Karpas-422 (cell line): Measurements from ENCODE around the gene SPON1. TPM values are rescaled to one million over a fixed set of nuclear protein-coding genes. Genes with fewer than 3 reads are reported as not detected.
"Not testable (repeated sequence)": the region's sequence is repeated elsewhere in the genome, so short reads cannot be mapped to it uniquely, and the experiment has no call there.

ENCODE experiments used
- DNase-seq: peaks from one replicate; pipeline ENCODE4 v3.0.0-alpha.2; 2015
- H2AFZ ChIP-seq: fragments of 200-600 bp; sonication (generic); 2 replicates; pipeline ENCODE4 v1.6.1; 2014; ENCODE audit warnings: antibody characterized with exemption, low read length, mixed read lengths
- H3K27ac ChIP-seq: fragments of 200-600 bp; sonication (generic); 2 replicates; pipeline ENCODE4 v1.5.1; 2014; ENCODE audit warnings: mild to moderate bottlenecking, low read length, moderate library complexity
- H3K27me3 ChIP-seq: fragments of 200-600 bp; sonication (generic); 2 replicates; pipeline ENCODE4 v1.6.1; 2014; ENCODE audit warnings: low read length, mixed read lengths
- H3K36me3 ChIP-seq: fragments of 200-600 bp; sonication (generic); 2 replicates; pipeline ENCODE4 v1.6.1; 2014; ENCODE audit warnings: low read length, mixed read lengths; ENCODE audit not compliant: insufficient read depth
- H3K4me1 ChIP-seq: fragments of 200-600 bp; sonication (generic); 2 replicates; pipeline ENCODE4 v1.6.1; 2014; ENCODE audit warnings: mild to moderate bottlenecking, low read length, mixed read lengths
- H3K4me2 ChIP-seq: fragments of 200-600 bp; sonication (generic); 2 replicates; pipeline ENCODE4 v1.6.1; 2014; ENCODE audit warnings: low read length, low read depth, mild to moderate bottlenecking; ENCODE audit not compliant: poor library complexity, severe bottlenecking
- H3K4me3 ChIP-seq: fragments of 200-600 bp; sonication (generic); 2 replicates; pipeline ENCODE4 v1.5.1; 2014; ENCODE audit warnings: mild to moderate bottlenecking, antibody characterized with exemption, low read length, mixed read lengths
- H3K79me2 ChIP-seq: fragments of 200-600 bp; sonication (generic); 2 replicates; pipeline ENCODE4 v1.6.1; 2014; ENCODE audit warnings: mild to moderate bottlenecking, low read length, mixed read lengths
- H3K9ac ChIP-seq: fragments of 200-600 bp; sonication (generic); 2 replicates; pipeline ENCODE4 v1.6.0; 2014; ENCODE audit warnings: low read length
- H3K9me2 ChIP-seq: fragments of 200-600 bp; sonication (generic), shearing (Covaris generic); replicated peaks from 2 replicates; pipeline ENCODE4 v1.6.0; 2014; ENCODE audit warnings: mild to moderate bottlenecking, low read length, moderate library complexity; ENCODE audit not compliant: insufficient read depth
- H3K9me3 ChIP-seq: fragments of 300-700, 200-600 bp; sonication (generic); 2 replicates; pipeline ENCODE4 v1.6.1; 2014; ENCODE audit warnings: low read length, mixed read lengths
- H4K20me1 ChIP-seq: fragments of 200-600 bp; sonication (generic); 2 replicates; pipeline ENCODE4 v1.6.1; 2014; ENCODE audit warnings: mild to moderate bottlenecking, antibody characterized with exemption, low read length, low read depth; ENCODE audit not compliant: insufficient read depth
- total RNA-seq: library from RNA; depleted of rRNA; stranded (reverse); fragments of >200 nt; shearing (Covaris generic); gene quantifications from 2 replicates; pipeline ENCODE4 v1.2.3, GENCODE V29; 2014; ENCODE audit warnings: low replicate concordance

The SPON1 gene
- total RNA-seq, 1 experiment from 2014 or later = not detected

DNA sequence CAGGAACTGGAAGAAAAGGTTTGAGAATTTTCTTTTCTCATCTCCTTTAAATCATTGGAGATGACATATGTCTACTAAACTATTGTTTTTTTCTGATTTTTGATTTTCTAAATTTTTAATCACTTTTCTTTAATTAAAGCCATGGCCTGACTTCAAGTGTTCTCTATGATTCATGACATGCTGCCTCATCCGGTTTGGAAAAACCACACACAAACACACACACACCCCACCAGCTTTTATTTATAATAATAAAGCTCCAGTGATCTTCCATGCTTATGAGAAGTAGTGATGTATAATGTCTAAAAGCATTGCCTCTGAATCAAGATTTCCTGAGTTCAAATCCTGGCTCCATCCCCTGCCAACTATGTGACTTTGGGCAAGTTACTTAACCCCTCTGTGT, 179.2 kb downstream of the SPON1 start:
- no peak for DNase-seq
- Histone ChIP-seq H2AFZ (no peak overlapping the region), H4K20me1 (no peaks in the 10 kb centered on the region), H3K4me3 (no peak overlapping the region), H3K9me2 (no peaks in the 10 kb centered on the region), H3K4me1 (no peaks in the 10 kb centered on the region), H3K79me2 (no peaks in the 10 kb centered on the region), H3K36me3 (no peaks in the 10 kb centered on the region), H3K4me2 (no peak overlapping the region), H3K27ac (no peak overlapping the region), H3K9me3 (no peaks in the 10 kb centered on the region), H3K27me3 (no peaks in the 10 kb centered on the region), H3K9ac (no peak overlapping the region)

DNA sequence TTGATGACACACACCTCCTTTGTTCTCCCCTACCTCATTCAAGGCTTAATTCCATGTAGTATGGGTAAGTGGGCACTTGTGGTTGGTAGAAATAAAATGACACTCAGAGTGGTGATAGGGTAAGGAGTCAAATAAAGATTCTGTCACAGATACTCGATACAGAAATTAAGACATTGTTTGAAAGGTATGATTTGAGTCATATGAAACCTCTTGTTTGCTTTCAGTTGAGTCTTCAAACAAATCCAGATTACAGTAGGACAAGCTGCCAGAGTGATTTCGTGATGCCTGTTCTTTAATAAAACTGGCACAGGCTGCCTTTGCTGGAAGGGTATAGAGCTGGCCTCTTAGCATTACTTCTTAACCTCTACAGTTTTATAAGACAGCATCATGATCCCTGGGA, 182.4 kb downstream of the SPON1 start:
- no peaks in the 10 kb centered on the region for H3K36me3 ChIP-seq
- no peaks in the 10 kb centered on the region for H3K4me1 ChIP-seq
- no peaks in the 10 kb centered on the region for H3K79me2 ChIP-seq
- H3K27ac ChIP-seq = no peak overlapping the region
- no peak overlapping the region for H3K9ac ChIP-seq
- DNase-seq = no peak
- no peaks in the 10 kb centered on the region for H4K20me1 ChIP-seq
- H3K27me3 ChIP-seq = no peaks in the 10 kb centered on the region
- H3K9me3 ChIP-seq = no peaks in the 10 kb centered on the region
- no peak overlapping the region for H3K4me2 ChIP-seq
- H3K9me2 ChIP-seq = no peaks in the 10 kb centered on the region
- H2AFZ ChIP-seq = no peak overlapping the region
- H3K4me3 ChIP-seq = no peak overlapping the region

DNA sequence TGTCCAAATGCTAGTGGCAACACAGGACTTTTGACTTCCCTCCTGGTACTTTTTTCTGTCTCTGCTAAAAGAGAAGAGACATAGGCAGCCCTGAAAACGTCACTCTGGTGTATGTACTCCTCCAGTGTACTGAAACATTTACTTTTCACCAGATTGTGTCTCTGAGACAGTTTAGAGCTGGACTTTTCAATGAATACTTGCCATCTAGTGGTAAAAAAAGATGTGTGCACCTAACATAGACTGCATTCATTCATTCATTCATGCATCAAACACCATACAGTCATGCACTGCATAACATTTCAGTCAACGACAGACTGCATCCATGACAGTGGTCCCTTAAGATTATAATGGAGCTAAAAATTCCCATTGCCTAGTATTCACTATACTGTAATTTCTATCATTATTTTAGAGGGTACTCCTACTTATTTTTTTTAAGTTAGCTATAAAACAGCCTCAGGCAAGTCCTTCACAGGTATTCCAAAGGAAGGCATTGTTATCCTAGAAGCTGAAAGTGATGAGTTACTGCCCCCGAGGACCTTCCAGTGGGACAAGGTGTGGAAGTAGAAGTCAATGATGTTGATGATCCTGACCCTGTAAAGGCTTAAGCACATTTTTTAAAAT, 186.2 kb downstream of the SPON1 start:
- H3K79me2 ChIP-seq = no peaks in the 10 kb centered on the region
- H3K27me3 ChIP-seq = no peaks in the 10 kb centered on the region
- no peak overlapping the region for H3K4me2 ChIP-seq
- no peaks in the 10 kb centered on the region for H3K4me1 ChIP-seq
- no peak overlapping the region for H2AFZ ChIP-seq
- no peaks in the 10 kb centered on the region for H3K36me3 ChIP-seq
- peak; percentile 62 for DNase-seq
- no peaks in the 10 kb centered on the region for H3K9me2 ChIP-seq
- H4K20me1 ChIP-seq = no peaks in the 10 kb centered on the region
- H3K9me3 ChIP-seq = no peaks in the 10 kb centered on the region
- no peak overlapping the region for H3K4me3 ChIP-seq
- H3K9ac ChIP-seq = no peak overlapping the region
- no peak overlapping the region for H3K27ac ChIP-seq

DNA sequence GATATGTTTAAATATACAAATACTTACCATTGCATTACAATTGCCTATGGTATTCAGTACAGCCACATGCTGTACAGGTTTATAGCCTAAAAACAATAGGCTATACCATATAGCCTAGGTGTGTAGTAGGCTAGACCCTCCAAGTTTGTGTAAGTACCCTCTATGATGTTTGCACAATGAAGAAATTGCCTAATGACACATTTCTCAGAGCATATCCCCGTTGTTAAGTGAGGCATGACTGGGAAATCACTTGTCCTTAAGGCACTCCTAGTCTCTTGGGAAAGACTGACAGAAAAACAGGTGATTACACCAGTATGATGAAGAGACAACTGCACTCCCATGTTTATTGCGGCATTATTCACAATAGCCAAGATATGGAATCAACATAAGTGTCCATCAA, 187.2 kb downstream of the SPON1 start:
- Histone ChIP-seq H2AFZ (no peak overlapping the region), H4K20me1 (no peaks in the 10 kb centered on the region), H3K27me3 (no peaks in the 10 kb centered on the region), H3K9ac (no peak overlapping the region), H3K27ac (no peak overlapping the region), H3K9me3 (peaks cover 4% of the 10 kb centered on the region; the same call in 1 of the 2 replicates), H3K4me1 (no peaks in the 10 kb centered on the region), H3K4me2 (no peak overlapping the region), H3K9me2 (no peaks in the 10 kb centered on the region), H3K79me2 (no peaks in the 10 kb centered on the region), H3K36me3 (no peaks in the 10 kb centered on the region), H3K4me3 (no peak overlapping the region)
- no peak for DNase-seq

DNA sequence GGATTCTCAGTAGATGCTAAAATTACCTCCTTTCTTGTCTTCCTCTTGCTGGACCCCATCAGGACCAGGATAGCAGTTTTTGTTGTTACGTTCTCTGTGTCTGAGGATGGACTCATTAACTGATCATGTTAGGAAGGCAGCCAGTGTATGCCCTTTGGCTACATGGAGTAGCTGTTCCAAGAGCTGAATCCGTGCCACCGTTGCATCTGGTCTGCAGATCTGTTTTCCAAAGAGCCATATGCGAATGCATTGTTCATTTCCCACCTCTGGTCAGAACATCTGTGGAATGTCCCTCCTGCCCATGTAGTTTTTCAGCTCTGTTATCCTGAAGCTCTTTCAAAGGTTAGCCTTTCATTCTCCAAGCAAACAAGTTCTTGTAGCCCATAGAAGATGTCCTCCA, 188.4 kb downstream of the SPON1 start:
- Histone ChIP-seq H4K20me1 (no peaks in the 10 kb centered on the region), H3K79me2 (no peaks in the 10 kb centered on the region), H3K9me3 (peaks cover 4% of the 10 kb centered on the region; the same call in 1 of the 2 replicates), H3K4me3 (no peak overlapping the region), H3K9me2 (no peaks in the 10 kb centered on the region), H3K4me1 (no peaks in the 10 kb centered on the region), H3K36me3 (no peaks in the 10 kb centered on the region), H3K4me2 (no peak overlapping the region), H3K27me3 (no peaks in the 10 kb centered on the region), H3K27ac (no peak overlapping the region), H2AFZ (no peak overlapping the region), H3K9ac (no peak overlapping the region)
- DNase-seq = no peak

- H3K4me2 ChIP-seq, H3K9ac ChIP-seq, H3K4me1 ChIP-seq, H3K9me2 ChIP-seq, H3K27me3 ChIP-seq, H3K4me3 ChIP-seq, DNase-seq, H3K36me3 ChIP-seq, H4K20me1 ChIP-seq, H3K9me3 ChIP-seq, H2AFZ ChIP-seq, H3K79me2 ChIP-seq, H3K27ac ChIP-seq: not testable (repeated sequence)
Measured at GRCh38 chr11:14154103-14154502, 191.6 kb downstream of the SPON1 start.

GRCh38 chr11:14158393-14158792, 195.9 kb downstream of the SPON1 start:
- no peak overlapping the region for H3K4me2 ChIP-seq
- H3K27me3 ChIP-seq = no peaks in the 10 kb centered on the region
- DNase-seq = no peak
- no peak overlapping the region for H3K4me3 ChIP-seq
- no peak overlapping the region for H3K9ac ChIP-seq
- no peak overlapping the region for H2AFZ ChIP-seq
- peaks cover 4% of the 10 kb centered on the region for H3K9me3 ChIP-seq
- no peaks in the 10 kb centered on the region for H3K79me2 ChIP-seq
- no peak overlapping the region for H3K27ac ChIP-seq
- H3K9me2 ChIP-seq = no peaks in the 10 kb centered on the region
- H3K4me1 ChIP-seq = no peaks in the 10 kb centered on the region
- H3K36me3 ChIP-seq = no peaks in the 10 kb centered on the region
- no peaks in the 10 kb centered on the region for H4K20me1 ChIP-seq

GRCh38 chr11:14163576-14163975, 201.1 kb downstream of the SPON1 start:
- Histone ChIP-seq H3K9ac (no peak overlapping the region), H3K36me3 (no peaks in the 10 kb centered on the region), H3K4me2 (no peak overlapping the region), H3K9me2 (no peaks in the 10 kb centered on the region), H3K9me3 (no peaks in the 10 kb centered on the region), H2AFZ (no peak overlapping the region), H3K4me1 (no peaks in the 10 kb centered on the region), H3K79me2 (no peaks in the 10 kb centered on the region), H3K27ac (no peak overlapping the region), H3K4me3 (no peak overlapping the region), H4K20me1 (no peaks in the 10 kb centered on the region), H3K27me3 (no peaks in the 10 kb centered on the region)
- no peak for DNase-seq

GRCh38 chr11:14173679-14174078, 211.2 kb downstream of the SPON1 start:
- H3K27ac ChIP-seq, H3K9me2 ChIP-seq, H3K4me1 ChIP-seq, H3K4me3 ChIP-seq, H3K36me3 ChIP-seq, H2AFZ ChIP-seq, DNase-seq, H3K4me2 ChIP-seq, H3K27me3 ChIP-seq, H4K20me1 ChIP-seq, H3K79me2 ChIP-seq, H3K9me3 ChIP-seq, H3K9ac ChIP-seq: not testable (repeated sequence)
